PC-9 (cell line): Measurements from ENCODE around the gene PPP2R5C. TPM values are rescaled to one million over a fixed set of nuclear protein-coding genes. Genes with fewer than 3 reads are reported as not detected.

Source experiments
- BruUV-seq: library from RNA; stranded (reverse); fragments of 400-500 nt; replicated peaks from 2 replicates; lab custom pipeline; 2021; lab: Mats Ljungman, UMichigan
- CTCF ChIA-PET: fragments of 300-600 bp; sonication (Branson Sonifier 250); formaldehyde crosslinking; loops from one replicate; lab custom pipeline; 2022; ENCODE audit warnings: antibody characterized with exemption; lab: Charles Lee
- POLR2A ChIA-PET: fragments of 300-600 bp; sonication (Branson Sonifier 250); formaldehyde crosslinking; loops from one replicate; lab custom pipeline; 2022; ENCODE audit warnings: antibody characterized with exemption; ENCODE audit not compliant: unreplicated experiment; lab: Charles Lee
- DNase-seq, 2 experiments: peaks; one replicate each; pipeline versions ENCODE4 v3.0.0 to v3.0.0-alpha.2; 2015 to 2022; ENCODE audit warnings: mixed read lengths in 1 of 2
- H2AFZ ChIP-seq: fragments of 200-600 bp; sonication (generic); 2 replicates; pipeline ENCODE4 v1.8.1; 2017; ENCODE audit warnings: antibody characterized with exemption
- H3F3A ChIP-seq: fragments of 200-600 bp; sonication (generic); 2 replicates; pipeline ENCODE4 v1.8.1; 2017; ENCODE audit warnings: antibody characterized with exemption, mild to moderate bottlenecking, low read depth; ENCODE audit not compliant: insufficient read depth
- H3K27ac ChIP-seq: fragments of 200-600 bp; sonication (generic); 2 replicates; pipeline ENCODE4 v1.6.1; 2016; ENCODE audit warnings: mixed run types
- H3K27me3 ChIP-seq: fragments of 200-600 bp; sonication (generic); 2 replicates; pipeline ENCODE4 v1.6.1; 2016; ENCODE audit warnings: low read depth, mixed run types; ENCODE audit not compliant: insufficient read depth
- H3K36me3 ChIP-seq: fragments of 200-600 bp; sonication (generic); 2 replicates; pipeline ENCODE4 v1.6.1; 2016; ENCODE audit warnings: low read depth, mixed run types
- H3K4me1 ChIP-seq: fragments of 200-600 bp; sonication (generic); replicated peaks from 2 replicates; pipeline ENCODE4 v1.6.1; 2016; ENCODE audit warnings: mixed run types; ENCODE audit not compliant: insufficient read depth
- H3K4me2 ChIP-seq: fragments of 200-600 bp; sonication (generic); 2 replicates; pipeline ENCODE4 v1.6.1; 2017; ENCODE audit warnings: mixed run types
- H3K4me3 ChIP-seq: fragments of 200-600 bp; sonication (generic); 2 replicates; pipeline ENCODE4 v1.6.1; 2016; ENCODE audit warnings: mixed run types
- H3K79me2 ChIP-seq: fragments of 200-600 bp; sonication (generic); 2 replicates; pipeline ENCODE4 v1.6.1; 2017; ENCODE audit warnings: low read depth, mixed run types
- H3K9me2 ChIP-seq: fragments of 200-600 bp; sonication (generic); 2 replicates; pipeline ENCODE4 v1.8.1; 2017; ENCODE audit warnings: mild to moderate bottlenecking; ENCODE audit not compliant: insufficient read depth
- H3K9me3 ChIP-seq: fragments of 200-600 bp; sonication (generic); 2 replicates; pipeline ENCODE4 v1.8.1; 2016; ENCODE audit warnings: low read depth; ENCODE audit not compliant: insufficient read depth
- H4K20me1 ChIP-seq: fragments of 200-600 bp; sonication (generic); 2 replicates; pipeline ENCODE4 v1.8.1; 2017; ENCODE audit not compliant: insufficient read depth
- CTCF ChIP-seq: fragments of 200-600 bp; sonication (generic); conservative IDR thresholded peaks from 2 replicates; pipeline ENCODE4 v1.6.1; 2017; ENCODE audit warnings: mixed run types, antibody characterized with exemption, mild to moderate bottlenecking, moderate library complexity
- EZH2 ChIP-seq: fragments of 200-600 bp; sonication (generic); IDR thresholded peaks from 2 replicates; pipeline ENCODE4 v1.8.0; 2017; ENCODE audit warnings: antibody characterized with exemption, low read depth
- intact Hi-C: fragments of 100-400 bp; cut with micrococcal nuclease; formaldehyde crosslinking; loops from one replicate; pipeline ENCODE4 v1.10.0; 2022; ENCODE audit not compliant: unreplicated experiment
- total RNA-seq: library from RNA; stranded (reverse); gene quantifications from 2 replicates; pipeline ENCODE4 v1.2.3, GENCODE V29; 2021

PPP2R5C gene
- total RNA-seq, 1 experiment from 2014 or later = 401 TPM

- no peaks in the 10 kb centered on the region for H3K27me3 ChIP-seq
- intact Hi-C loops = no loop called here
- no peaks in the 10 kb centered on the region for H3K9me2 ChIP-seq
- H3K4me3 ChIP-seq = no peak overlapping the region
- no peaks in the 10 kb centered on the region for H3K36me3 ChIP-seq
- no peak overlapping the region for H3K27ac ChIP-seq
- CTCF ChIA-PET = no interaction called here
- no peaks in the 10 kb centered on the region for H3K4me1 ChIP-seq
- H3K79me2 ChIP-seq = peaks cover 58% of the 10 kb centered on the region
- H3F3A ChIP-seq = peaks cover 16% of the 10 kb centered on the region; the same call in 1 of the 2 replicates
- no peak overlapping the region for H2AFZ ChIP-seq
- H4K20me1 ChIP-seq = peaks cover 55% of the 10 kb centered on the region
- no peaks in the 10 kb centered on the region for H3K9me3 ChIP-seq
- DNase-seq = no peak
- no TSS peak for BruUV-seq
- no peak for TF ChIP-seq CTCF
- TF ChIP-seq EZH2 = no peak
- POLR2A ChIA-PET = no interaction called here
- H3K4me2 ChIP-seq = no peak overlapping the region
These were observed 79.3 kb downstream of the PPP2R5C start for GRCh38 chr14:101840649-101841369.

DNA sequence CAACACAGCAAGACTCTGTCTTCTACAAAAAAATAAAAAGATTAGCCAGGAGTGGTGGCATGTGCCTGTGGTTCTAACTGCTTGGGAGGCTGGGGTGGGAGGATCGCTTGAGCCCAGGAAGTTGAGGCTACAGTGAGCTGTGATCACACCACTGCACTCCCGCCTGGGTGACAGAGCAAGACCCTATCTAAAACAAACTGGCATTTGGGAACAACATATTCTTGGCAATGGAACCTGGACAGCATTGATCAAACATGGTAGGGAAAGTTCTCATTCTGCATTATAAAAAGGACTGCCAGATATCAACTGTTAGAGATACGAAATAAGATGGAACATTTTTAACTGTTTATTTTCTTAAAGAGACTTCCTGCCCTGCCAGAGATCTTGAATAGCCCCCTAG, 81.5 kb downstream of the PPP2R5C start:
- CTCF ChIA-PET = no interaction called here
- DNase-seq = no peak
- no peak overlapping the region for H2AFZ ChIP-seq
- POLR2A ChIA-PET = no interaction called here
- H3K79me2 ChIP-seq = peaks cover 55% of the 10 kb centered on the region
- no TSS peak for BruUV-seq
- no peaks in the 10 kb centered on the region for H3K9me3 ChIP-seq
- H3K4me3 ChIP-seq = no peak overlapping the region
- no peaks in the 10 kb centered on the region for H3K4me1 ChIP-seq
- no peaks in the 10 kb centered on the region for H3K9me2 ChIP-seq
- H3K36me3 ChIP-seq = no peaks in the 10 kb centered on the region
- no peak overlapping the region for H3K4me2 ChIP-seq
- no peaks in the 10 kb centered on the region for H3K27me3 ChIP-seq
- TF ChIP-seq CTCF (no peak), EZH2 (no peak)
- H4K20me1 ChIP-seq = peaks cover 66% of the 10 kb centered on the region
- H3K27ac ChIP-seq = no peak overlapping the region
- peaks cover 6% of the 10 kb centered on the region; the same call in 1 of the 2 replicates for H3F3A ChIP-seq
- intact Hi-C loops = loop anchor here (1.0 kb wide), 2 partner anchors 72 to 136 kb away; no protein-coding TSS in a partner anchor

- no peaks in the 10 kb centered on the region for H3K9me3 ChIP-seq
- DNase-seq = peak in 1 of 2 experiments; percentile 17
- no peak overlapping the region for H3K27ac ChIP-seq
- BruUV-seq = no TSS peak
- no peak overlapping the region for H2AFZ ChIP-seq
- H3K36me3 ChIP-seq = no peaks in the 10 kb centered on the region
- no peaks in the 10 kb centered on the region for H3K9me2 ChIP-seq
- ChIA-PET POLR2A (interaction anchor here (0.6 kb wide), 1 partner anchor 71 kb away, joined by 4 read pairs; no protein-coding TSS in a partner anchor), CTCF (interaction anchor here (0.9 kb wide), 1 partner anchor 107 kb away, joined by 6 read pairs; no protein-coding TSS in a partner anchor)
- TF ChIP-seq CTCF = peak; percentile 66
- TF ChIP-seq EZH2 = no peak
- no peak overlapping the region for H3K4me2 ChIP-seq
- peaks cover 6% of the 10 kb centered on the region; the same call in 1 of the 2 replicates for H3F3A ChIP-seq
- H4K20me1 ChIP-seq = peaks cover 63% of the 10 kb centered on the region
- H3K79me2 ChIP-seq = peaks cover 55% of the 10 kb centered on the region
- no peaks in the 10 kb centered on the region for H3K27me3 ChIP-seq
- intact Hi-C loops = loop anchor here (1.0 kb wide), 2 partner anchors 72 to 136 kb away; no protein-coding TSS in a partner anchor
- H3K4me3 ChIP-seq = no peak overlapping the region
- no peaks in the 10 kb centered on the region for H3K4me1 ChIP-seq
These were observed 82.2 kb downstream of the PPP2R5C start for GRCh38 chr14:101843665-101844064.
